Muscle layer of colon (tissue), 2 donors: ENCODE measurements around the gene FXYD2.
"Not testable (repeated sequence)": the region's sequence is repeated elsewhere in the genome, so short reads cannot be mapped to it uniquely, and the experiment has no call there.

Experiments
- H3K27ac ChIP-seq: one replicate; pipeline ENCODE4 v1.7.0; 2013; ENCODE audit warnings: low read depth, mild to moderate bottlenecking, low read length, moderate library complexity
- H3K27me3 ChIP-seq, 2 donors: one replicate each; pipeline ENCODE4 v1.7.0; 2013; ENCODE audit warnings: low read length in 2 of 2, mild to moderate bottlenecking in 2 of 2; ENCODE audit not compliant: insufficient read depth in 2 of 2, control insufficient read depth in 1 of 2
- H3K36me3 ChIP-seq: one replicate; pipeline ENCODE4 v1.7.0; 2013; ENCODE audit warnings: mild to moderate bottlenecking, low read length; ENCODE audit not compliant: insufficient read depth
- H3K4me1 ChIP-seq: one replicate; pipeline ENCODE4 v1.7.0; 2013; ENCODE audit warnings: mild to moderate bottlenecking, low read length; ENCODE audit not compliant: insufficient read depth
- H3K4me3 ChIP-seq, 2 donors: one replicate each; pipeline ENCODE4 v1.7.0; 2013; ENCODE audit warnings: low read length in 2 of 2, low read depth in 1 of 2, mild to moderate bottlenecking in 1 of 2, moderate library complexity in 1 of 2
- H3K9ac ChIP-seq: one replicate; pipeline ENCODE4 v1.7.0; 2013; ENCODE audit warnings: low read length
- H3K9me3 ChIP-seq: one replicate; pipeline ENCODE4 v1.7.0; 2013; ENCODE audit warnings: mild to moderate bottlenecking, low read length
- donor health status: abdominal sarcoma.
- donor health status: Adenocarcinoma of cecum.

FXYD2 gene

DNA sequence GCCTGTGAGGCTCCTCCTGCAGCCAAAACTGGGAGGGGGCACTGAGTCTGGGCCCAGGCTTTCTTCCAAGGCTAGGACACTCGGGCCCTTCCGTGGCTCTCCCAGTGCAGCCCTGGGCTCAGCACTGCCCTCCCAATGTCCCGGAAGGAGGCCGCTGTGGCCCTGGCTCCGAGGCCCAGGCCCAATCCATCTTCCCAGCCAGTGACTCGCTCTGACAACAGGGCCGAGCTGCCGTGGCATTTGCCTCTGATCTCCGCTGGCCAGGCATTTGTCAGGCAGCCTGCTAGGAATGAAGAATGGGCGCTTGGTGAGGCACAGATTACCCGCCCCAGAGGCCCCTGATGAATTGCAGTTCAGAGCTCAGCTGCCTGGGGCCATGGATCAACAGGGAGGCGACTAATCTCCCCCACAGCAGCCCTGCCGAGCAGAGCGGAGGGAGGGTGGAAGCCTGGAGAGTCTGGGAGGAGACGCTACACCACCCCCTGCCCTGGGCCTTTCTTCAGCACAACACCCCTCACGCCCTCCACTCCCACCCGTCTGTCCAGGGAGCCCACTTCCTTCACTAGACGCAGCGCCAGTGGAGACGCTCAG, 8.3 kb downstream of the FXYD2 start:
- Histone ChIP-seq H3K9me3 (no peaks in the 10 kb centered on the region), H3K4me1 (peaks cover 18% of the 10 kb centered on the region), H3K4me3 (no peak overlapping the region), H3K9ac (no peak overlapping the region), H3K36me3 (no peaks in the 10 kb centered on the region), H3K27ac (peak overlapping the region; percentile 23), H3K27me3 (no peaks in the 10 kb centered on the region)

- no peak overlapping the region for H3K4me3 ChIP-seq
Measured at GRCh38 chr11:117815262-117815803, 9.2 kb downstream of the FXYD2 start.

GRCh38 chr11:117814766-117815261, 9.7 kb downstream of the FXYD2 start:
- Histone ChIP-seq H3K4me1 (peaks cover 18% of the 10 kb centered on the region), H3K36me3 (no peaks in the 10 kb centered on the region), H3K4me3 (no peak overlapping the region), H3K9me3 (no peaks in the 10 kb centered on the region), H3K27me3 (no peaks in the 10 kb centered on the region), H3K27ac (no peak overlapping the region), H3K9ac (no peak overlapping the region)

More at GRCh38 chr11:117815262-117815803, 9.2 kb downstream of the FXYD2 start:
- Histone ChIP-seq H3K9me3 (no peaks in the 10 kb centered on the region), H3K36me3 (no peaks in the 10 kb centered on the region), H3K9ac (no peak overlapping the region), H3K27me3 (no peaks in the 10 kb centered on the region), H3K4me1 (peaks cover 18% of the 10 kb centered on the region), H3K27ac (no peak overlapping the region)

GRCh38 chr11:117814204-117814765, 10.3 kb downstream of the FXYD2 start:
- Histone ChIP-seq H3K4me3 (no peak overlapping the region), H3K27ac (no peak overlapping the region), H3K9ac (no peak overlapping the region), H3K4me1 (peaks cover 18% of the 10 kb centered on the region), H3K27me3 (no peaks in the 10 kb centered on the region), H3K36me3 (no peaks in the 10 kb centered on the region), H3K9me3 (no peaks in the 10 kb centered on the region)

DNA sequence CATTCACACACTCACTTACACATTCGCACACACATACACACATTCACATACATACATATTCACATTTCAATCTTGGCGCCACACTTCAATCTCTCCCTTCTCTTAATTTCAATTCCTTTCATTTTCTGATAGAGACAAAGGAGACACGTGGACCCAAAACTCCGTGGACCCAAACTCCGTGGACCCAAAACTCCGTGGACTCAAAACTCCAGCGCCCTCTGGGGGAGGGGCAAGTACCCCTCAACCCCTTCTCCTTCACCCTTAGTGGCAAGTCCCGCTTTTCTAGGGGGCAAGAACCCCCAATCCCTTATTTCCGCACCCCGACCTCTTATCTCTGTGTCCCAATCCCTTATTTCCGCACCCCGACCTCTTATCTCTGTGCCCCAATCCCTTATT, 14.5 kb downstream of the FXYD2 start:
- H3K9me3 ChIP-seq, H3K27ac ChIP-seq, H3K9ac ChIP-seq, H3K36me3 ChIP-seq, H3K4me3 ChIP-seq, H3K4me1 ChIP-seq, H3K27me3 ChIP-seq: not testable (repeated sequence)

DNA sequence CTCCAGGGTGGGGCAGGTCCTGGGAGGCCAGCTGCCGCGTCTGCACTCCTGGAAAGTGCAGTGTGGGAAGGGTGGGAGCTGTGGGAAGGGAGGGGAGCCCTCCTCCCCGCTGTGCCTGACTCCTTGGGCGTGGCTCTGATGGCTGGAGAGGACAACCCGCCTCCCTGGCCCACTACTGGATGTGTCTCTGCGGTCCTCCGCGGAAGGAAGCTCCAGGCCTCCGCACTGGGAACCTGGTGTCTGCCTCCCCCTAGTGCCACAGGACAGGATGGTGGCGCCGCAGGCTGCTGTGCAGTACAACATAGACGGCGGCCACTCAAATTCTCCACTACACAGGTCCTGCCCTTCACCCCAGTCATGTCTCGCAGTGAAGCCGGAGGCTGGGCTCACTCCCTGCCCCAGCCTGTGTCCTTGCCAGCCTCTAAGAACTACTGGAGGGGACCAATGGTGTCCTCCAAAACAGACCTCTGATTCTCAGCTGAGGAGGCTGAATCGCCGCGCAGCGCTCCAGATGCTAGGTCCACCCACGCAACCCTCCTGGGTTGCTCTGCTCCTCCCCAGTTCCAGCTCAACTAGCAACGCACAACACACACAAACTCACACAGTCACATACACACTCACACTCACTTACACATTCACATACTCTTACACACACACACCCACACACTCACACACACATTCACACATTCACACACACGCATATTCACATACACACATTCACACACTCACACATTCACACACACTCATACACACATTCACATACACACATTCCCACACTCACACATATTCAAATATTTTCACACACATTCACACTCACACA, 15.1 kb downstream of the FXYD2 start:
- Histone ChIP-seq H3K27me3 (no peaks in the 10 kb centered on the region), H3K27ac (peak overlapping the region; percentile 0), H3K9me3 (no peaks in the 10 kb centered on the region), H3K9ac (no peak overlapping the region), H3K4me3 (no peak overlapping the region), H3K36me3 (peaks cover 15% of the 10 kb centered on the region), H3K4me1 (no peaks in the 10 kb centered on the region)

GRCh38 chr11:117808784-117809183, 15.8 kb downstream of the FXYD2 start:
- peaks cover 15% of the 10 kb centered on the region for H3K36me3 ChIP-seq
- no peaks in the 10 kb centered on the region for H3K4me1 ChIP-seq
- H3K9me3 ChIP-seq, result no peaks in the 10 kb centered on the region
- H3K27me3 ChIP-seq, result no peaks in the 10 kb centered on the region
- no peak overlapping the region for H3K27ac ChIP-seq
- no peak overlapping the region for H3K4me3 ChIP-seq
- H3K9ac ChIP-seq, result no peak overlapping the region

- Histone ChIP-seq H3K4me1 (no peaks in the 10 kb centered on the region), H3K9ac (no peak overlapping the region), H3K36me3 (peaks cover 15% of the 10 kb centered on the region), H3K27ac (no peak overlapping the region), H3K4me3 (no peak overlapping the region), H3K27me3 (no peaks in the 10 kb centered on the region), H3K9me3 (no peaks in the 10 kb centered on the region)
Measured at GRCh38 chr11:117807482-117808327, 16.8 kb downstream of the FXYD2 start.

DNA sequence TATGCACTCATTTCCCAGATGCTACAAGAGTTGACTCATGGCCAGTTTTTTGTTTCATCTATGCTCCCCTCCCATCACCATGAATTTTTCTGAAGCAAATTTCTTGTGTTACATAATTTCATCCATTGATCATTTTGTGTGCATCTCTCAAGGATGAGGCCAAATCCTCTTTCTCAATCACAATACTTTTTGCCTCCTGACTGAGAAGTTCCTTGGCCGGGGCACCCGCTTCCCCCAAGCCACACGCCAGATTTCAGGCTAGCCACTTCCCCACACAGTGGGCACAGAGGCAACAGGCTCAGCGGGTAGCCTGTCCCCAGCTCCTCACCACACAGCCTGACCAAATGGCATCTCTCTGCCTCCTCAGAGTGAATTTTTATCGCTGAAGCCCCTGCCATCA, 17.7 kb downstream of the FXYD2 start:
- H3K4me3 ChIP-seq, result no peak overlapping the region
- H3K27me3 ChIP-seq, result no peaks in the 10 kb centered on the region
- H3K27ac ChIP-seq, result no peak overlapping the region
- H3K9ac ChIP-seq, result no peak overlapping the region
- H3K9me3 ChIP-seq, result no peaks in the 10 kb centered on the region
- no peaks in the 10 kb centered on the region for H3K4me1 ChIP-seq
- peaks cover 15% of the 10 kb centered on the region for H3K36me3 ChIP-seq

DNA sequence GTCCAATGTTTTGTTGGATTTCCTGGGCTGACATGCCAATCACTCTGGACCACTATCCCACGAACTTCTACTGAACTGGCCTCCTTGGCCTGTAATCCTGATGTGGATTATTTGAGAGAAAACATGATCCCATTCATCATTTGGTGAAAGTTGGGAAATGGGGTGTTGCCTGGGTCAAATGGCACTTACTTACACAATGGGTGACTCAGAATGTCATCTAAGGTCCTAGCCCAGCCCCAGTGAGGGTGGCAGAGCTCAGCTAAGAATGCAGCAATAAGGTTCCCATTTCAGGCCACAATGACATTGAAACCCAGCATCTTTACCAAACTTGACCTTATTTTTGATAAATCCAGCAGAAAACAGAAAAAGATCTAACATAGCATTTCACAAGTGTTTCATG, 19.5 kb downstream of the FXYD2 start:
- Histone ChIP-seq H3K9ac (no peak overlapping the region), H3K27ac (no peak overlapping the region), H3K4me1 (no peaks in the 10 kb centered on the region), H3K9me3 (no peaks in the 10 kb centered on the region), H3K36me3 (peaks cover 15% of the 10 kb centered on the region), H3K27me3 (no peaks in the 10 kb centered on the region), H3K4me3 (no peak overlapping the region)

DNA sequence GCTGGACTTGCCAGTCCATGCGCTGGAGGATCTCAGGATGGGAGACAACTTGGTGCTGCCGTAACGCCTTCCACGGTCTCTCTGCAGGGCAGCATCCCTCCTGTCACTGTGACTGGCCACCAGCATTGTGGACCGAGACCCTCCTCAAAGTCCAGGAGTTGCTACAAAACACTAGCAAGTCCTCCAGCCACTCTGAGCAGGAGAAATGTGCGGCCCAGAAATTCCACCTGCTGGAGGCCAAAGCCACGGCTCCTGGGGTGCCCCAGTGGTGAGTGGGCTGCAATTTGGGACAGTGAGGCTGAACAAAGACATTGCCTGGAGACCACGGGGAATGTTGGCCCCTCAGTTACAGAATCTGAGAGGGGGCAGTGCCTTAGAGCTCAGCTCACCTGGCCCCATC, 20.6 kb downstream of the FXYD2 start:
- Histone ChIP-seq H3K27ac (no peak overlapping the region), H3K36me3 (peaks cover 15% of the 10 kb centered on the region)

More for the DNA sequence above, 20.6 kb downstream of the FXYD2 start:
- H3K27me3 ChIP-seq, result no peaks in the 10 kb centered on the region
- no peaks in the 10 kb centered on the region for H3K4me1 ChIP-seq
- H3K9me3 ChIP-seq, result no peaks in the 10 kb centered on the region
- H3K9ac ChIP-seq, result no peak overlapping the region
- H3K4me3 ChIP-seq, result no peak overlapping the region
